ENCODE measurements around the gene DGCR8.
"Not testable (repeated sequence)": the region's sequence is repeated elsewhere in the genome, so short reads cannot be mapped to it uniquely, and the experiment has no call there.

Gene DGCR8

DNA sequence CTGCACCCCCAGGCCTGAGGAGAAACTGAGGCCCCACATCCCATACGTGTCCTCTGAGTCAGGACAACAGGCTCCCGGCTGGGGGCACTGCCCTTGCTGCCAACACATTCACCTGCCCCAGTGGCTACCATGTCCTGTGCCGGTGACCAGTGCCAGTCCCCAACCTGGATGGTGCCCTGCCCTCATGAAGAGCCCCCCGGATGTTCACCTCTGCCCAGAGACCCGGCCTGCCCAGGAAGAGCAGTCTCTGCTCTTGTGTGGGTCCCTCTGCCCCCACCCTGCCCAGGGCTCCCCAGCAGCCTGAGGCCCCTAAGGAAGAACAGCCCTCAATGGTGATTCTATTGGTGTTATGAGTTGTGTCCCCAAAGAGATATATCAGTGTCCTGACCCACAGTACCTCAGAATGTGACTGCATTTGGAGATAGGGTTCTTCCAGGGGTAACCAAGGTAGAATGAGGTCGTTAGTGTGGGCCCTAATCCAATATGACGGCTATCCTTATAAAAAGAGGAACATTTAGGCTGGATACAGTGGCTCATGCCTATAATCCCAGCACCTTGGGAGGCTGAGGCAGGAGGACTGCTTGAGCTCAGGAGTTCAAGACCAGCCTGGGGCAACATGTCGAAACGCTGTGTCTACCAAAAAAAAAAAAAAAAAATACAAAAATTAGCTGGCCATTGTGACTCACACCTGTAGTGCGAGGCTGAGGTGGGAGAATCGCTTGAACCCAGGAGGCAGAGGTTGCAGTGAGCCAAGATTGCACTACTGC is 13.2 kb upstream of the DGCR8 start:
- no peak for DNase-seq (ENCODE audit: low read depth)

DNA sequence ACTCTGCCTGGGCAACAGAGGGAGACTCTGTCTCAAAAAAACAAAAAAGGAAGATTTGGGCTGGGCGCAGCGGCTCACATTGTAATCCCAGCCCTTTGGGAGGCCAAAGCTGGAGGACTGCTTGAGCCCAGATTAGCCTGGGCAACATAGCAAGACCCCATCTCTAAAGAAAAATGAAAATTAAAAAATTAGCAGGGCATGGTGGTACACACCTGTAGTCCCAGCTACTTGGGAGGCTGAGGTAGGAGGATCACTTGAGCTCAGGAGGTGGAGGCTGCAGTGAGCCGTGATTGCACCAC is 12.7 kb upstream of the DGCR8 start:
- not testable (repeated sequence) for DNase-seq (ENCODE audit: low read depth)

DNA sequence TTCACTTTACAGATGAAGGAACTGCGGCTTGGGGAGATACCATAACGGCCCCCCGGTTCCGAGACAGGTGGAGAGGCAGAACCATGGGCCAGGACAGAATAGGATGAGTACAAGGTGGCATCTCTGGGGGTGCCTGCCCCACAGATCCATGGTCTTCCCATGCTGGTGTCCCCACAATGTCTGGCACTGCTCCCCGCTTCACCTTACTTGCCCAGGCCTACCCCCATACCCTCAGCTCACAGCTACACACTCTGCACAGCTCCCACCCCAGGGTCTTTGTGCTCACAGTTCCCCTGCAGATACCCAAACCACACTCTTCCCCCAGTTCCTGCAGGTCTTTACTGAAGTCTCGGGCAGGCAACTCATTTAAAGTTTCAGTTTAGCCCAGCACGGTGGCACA is 11.4 kb upstream of the DGCR8 start:
- DNase-seq (ENCODE audit: low read depth): no peak

DNA sequence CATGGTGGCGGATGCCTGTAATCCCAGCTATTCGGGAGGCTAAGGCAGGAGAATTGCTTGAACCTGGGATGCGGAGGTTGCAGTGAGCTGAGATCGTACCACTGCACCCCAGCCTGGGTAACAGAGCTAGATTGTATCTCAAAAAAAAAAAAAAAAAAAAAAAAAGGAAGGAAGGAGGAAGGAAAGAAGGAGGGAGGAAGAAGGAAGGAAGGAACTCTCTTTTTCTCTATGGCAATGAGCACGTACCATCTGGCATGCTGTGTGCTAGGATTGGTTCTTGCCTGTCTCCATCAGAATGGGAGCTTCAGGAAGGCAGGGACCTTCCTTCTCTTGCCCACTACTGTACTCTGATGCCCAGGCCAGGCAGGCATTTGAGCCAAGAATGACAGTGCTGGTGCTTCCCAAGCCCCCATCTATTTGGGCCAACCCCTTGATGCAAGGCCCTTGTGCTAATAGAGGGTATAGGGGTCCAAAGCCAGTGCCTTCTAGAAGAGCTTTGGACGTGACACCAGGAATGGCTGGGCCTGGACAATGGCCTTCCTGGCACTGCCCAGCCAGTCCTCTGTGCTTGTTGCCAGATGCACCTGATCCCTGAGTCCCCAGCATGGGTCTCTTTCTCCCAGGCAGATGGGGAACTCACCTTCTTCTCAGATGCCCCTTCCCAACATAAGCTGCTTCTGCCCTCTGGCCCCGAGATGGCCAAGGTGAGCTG is 10.6 kb upstream of the DGCR8 start:
- DNase-seq (ENCODE audit: low read depth): no peak

DNA sequence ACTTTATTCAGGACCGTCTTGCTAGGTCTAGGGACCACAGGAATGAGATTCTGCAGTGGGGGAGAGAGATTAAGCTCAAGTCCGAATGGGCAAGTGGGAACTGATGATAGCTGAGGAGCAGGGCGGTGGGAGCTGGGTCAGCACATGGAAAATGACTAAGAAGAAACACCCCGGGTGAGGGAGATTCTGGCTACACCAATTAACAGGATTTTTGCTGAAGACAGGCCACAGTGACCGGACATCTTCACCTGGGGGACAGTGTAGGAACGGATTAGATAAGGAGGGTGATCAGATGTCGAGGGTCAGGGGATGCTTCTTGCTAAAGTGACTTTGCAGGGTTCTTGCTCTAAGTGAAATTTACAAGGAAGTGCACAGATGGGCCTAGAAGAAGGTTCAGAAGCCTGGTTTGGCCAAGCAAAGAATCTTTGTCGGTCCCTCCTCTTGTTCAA is 8.5 kb upstream of the DGCR8 start:
- no peak for DNase-seq (ENCODE audit: low read depth)

DNA sequence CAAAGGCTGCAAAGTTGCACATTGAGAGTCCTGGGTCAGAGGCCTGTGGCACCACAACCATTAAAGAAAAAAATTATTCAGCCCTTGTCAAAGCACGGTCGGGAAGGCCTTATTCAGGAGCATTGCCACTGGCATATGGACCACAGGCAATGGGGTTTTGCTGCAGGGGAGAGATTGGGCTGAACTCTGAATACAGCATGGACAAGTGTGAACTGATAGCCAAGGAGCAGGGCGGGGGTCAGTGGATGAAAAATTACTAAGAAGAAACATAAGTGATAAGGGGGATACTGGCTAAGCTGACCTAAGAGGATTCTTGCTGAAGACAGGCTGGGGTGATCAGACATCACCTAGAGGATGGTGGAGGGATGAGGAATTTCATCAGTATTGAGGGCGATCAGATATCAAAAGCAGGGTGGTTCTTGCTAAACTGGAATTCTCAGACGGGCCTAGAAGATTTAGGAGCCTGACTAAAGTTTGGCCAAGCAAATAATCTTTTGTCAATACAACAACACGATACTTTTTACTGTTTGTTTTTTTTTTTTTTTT is 3.3 kb upstream of the DGCR8 start:
- DNase-seq (ENCODE audit: low read depth): no peak

DNA sequence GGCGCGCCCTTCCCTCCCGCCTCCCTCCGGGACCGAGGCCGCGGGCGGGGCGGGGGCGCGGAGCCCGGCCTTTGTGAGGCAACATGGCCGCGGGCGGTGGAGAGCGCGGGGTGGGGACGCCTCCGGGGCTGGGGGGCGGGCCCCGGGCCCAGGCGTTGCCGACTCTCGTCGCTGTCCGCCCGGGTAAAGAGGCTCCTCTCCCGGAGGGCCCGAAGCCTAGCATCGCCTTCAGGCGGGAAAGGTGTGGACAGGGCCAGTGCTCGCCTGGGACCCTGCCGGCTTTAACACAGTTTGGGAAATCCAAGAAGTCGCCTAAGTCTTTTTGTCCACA is 369 bp downstream of the DGCR8 start:
- DNase-seq (ENCODE audit: low read depth): no peak

DNA sequence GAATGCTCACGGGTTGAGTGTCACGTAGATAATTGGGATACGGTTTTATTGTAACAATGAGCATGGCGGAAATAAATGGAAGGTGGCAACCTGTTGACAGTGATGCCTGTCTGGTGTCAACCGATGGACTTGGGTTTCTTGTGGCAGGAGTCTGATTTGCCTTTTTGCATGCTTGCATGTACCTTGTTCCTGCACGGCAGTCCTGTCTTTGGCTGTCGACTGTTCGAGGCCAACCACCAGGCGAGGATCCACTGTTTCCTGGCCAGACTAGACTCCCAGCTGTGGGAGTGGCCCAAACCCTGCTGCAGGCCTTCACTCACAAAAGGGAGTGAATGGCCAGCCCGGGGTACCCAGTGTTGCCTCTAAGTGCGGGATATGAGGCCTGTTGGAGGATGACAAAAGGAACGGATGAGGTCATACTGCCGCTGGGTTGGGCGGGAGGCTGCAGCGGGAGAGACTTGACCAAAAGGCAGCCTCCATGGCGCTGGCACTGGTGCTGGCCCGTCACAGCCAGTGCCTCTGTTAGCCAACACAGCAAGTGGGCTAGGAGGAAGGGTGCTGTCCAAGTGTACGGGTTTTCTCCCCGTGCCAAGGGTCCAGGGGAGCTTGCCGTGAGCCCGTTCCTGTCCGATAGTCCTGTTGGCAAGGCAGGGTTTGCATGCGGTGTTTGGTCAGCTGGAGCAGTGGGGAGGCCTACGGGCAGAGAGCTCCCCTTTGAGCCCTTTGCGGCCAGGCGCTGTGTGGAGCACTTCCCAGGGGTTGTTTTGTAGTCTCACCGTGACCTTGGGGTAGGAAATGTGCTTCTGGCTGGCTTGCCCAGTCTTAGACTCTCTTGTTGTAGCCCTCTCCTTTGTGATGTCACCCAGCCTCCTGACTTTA is 974 bp downstream of the DGCR8 start:
- DNase-seq (ENCODE audit: low read depth): no peak

DNA sequence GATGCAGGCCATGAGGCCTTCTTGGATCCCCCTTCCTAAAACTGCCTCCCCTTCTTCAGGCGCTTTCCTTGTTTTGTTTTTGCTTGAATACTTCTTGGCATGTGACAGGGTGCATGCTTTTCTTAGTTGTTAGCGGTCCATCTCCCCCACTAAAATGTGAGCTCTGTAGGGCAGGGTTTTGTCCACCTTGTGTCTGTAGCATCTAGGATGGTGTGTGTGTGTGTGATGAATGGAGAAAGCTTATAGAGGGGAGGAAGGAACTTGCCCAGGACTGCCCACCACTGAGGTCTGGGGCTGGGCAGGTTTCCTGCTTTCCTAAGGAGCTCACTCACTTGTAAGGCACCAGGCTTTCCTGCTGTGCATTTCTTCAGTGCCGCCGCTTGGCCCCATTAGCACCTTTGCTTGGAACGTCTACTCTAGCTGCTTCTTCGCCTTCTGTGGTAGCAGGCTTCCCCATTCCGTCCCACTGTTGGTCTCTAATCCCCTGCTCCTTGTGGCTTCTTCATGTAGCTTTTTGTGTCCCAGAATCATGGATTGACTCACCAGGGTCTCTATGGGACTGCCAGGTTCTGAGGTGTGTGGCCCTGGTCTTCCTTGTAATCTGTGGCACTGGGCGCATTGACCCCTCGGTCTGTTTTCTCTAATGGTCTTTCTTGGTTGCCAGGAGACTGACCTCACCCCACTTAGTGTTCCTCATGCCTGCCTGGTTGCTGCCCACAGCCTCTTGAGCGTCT is 3.3 kb downstream of the DGCR8 start:
- no peak for DNase-seq (ENCODE audit: low read depth)

DNA sequence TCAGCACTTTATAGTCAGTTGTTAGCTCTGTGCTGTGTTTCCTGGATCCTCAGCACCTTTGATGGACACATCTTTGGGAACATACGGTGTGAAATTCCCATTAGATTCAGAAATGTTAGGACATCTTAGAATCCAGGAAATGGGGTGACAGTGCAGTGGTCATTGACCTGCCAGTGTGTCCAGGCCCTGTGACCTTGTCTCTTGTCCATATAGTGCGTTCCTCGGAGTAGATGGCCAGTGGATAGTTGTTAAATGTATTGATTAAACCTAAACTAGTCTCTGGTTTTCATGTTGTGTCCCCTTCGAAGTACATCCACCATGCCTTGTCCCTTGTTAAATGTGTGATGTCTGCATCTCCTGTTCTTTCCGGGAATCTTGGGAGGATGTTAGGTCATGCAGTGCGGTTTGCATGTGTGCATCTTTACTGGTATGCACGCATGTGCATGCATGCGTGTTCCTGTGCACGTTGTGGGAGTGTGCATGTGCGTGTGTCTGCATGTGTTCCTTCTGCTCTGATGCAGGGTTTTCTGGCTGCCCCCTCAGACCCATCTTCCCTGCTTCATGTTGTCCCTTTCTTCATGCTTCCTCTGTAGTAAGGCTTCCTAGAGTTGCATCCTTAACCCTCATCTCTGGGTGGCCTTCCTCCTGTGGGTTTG is 4.0 kb downstream of the DGCR8 start:
- DNase-seq (ENCODE audit: low read depth): no peak

DNA sequence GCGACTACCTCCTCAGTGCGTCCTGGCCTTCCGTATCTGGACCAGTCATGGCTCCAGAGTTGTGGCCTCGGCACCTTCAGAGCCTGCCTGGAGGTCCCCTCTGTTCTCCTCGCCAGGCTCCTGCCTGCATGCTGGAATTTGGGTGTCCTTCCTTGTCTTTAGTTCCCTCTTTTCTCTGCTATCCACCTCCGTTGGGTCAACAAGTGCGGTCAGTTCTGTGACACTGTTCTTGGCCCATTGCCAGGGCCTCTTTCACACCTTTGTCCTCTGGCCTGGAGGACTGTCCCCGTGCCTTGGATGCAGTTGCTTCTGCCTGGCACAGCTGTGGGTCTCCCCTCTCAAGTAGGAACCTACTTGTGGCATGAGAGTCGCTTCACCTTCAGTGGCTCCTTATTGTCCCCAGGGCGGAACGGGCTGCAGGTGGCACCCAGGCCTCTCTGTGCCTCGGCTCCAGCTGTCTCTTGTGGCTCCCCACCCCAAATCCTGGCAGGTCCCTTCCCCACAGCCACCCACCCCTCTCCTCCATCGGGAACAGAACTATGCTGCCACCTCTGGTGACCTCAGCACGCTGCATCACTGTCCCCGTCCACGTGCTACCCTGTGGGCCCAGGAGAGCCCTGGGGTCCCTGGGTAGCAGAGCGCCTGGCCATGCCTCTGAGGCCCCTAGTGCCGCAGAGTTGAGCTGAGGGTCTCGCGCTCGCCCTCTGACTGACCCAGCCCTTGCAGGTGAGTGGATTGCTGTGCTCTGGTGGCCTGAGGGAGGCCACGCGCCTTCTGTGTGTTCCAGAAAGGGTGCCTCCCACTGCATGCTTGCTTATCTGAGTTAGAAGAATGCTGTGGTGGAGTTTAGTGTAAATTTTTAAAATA is 4.7 kb downstream of the DGCR8 start:
- DNase-seq (ENCODE audit: low read depth): no peak

DNA sequence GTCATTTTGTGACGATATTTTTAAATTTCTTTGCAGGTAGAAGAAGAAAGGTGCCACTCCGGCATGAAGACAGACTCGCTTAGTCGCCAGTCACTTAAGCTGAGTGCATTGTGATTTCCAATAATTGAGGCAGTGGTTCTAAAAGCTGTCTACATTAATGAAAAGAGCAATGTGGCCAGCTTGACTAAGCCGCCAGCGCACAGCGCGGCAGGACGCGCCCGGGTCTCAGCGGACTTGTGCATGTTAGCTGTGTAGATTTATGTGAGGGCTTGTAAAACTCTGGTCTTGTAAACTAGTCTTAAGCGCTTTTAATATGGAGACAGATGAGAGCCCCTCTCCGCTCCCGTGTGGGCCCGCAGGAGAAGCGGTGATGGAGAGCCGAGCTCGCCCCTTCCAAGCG is 5.6 kb downstream of the DGCR8 start:
- no peak for DNase-seq (ENCODE audit: low read depth)

DNA sequence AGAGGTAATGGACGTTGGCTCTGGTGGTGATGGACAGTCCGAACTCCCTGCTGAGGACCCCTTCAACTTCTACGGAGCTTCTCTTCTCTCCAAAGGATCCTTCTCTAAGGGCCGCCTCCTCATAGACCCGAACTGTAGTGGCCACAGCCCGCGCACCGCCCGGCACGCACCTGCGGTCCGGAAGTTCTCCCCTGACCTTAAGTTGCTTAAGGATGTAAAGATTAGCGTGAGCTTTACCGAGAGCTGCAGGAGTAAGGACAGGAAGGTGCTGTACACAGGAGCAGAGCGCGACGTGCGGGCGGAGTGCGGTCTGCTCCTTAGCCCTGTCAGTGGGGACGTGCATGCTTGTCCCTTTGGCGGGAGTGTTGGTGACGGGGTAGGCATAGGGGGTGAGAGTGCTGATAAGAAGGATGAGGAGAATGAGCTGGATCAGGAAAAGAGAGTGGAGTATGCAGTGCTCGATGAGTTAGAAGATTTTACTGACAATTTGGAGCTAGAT is 6.1 kb downstream of the DGCR8 start:
- no peak for DNase-seq (ENCODE audit: low read depth)

DNA sequence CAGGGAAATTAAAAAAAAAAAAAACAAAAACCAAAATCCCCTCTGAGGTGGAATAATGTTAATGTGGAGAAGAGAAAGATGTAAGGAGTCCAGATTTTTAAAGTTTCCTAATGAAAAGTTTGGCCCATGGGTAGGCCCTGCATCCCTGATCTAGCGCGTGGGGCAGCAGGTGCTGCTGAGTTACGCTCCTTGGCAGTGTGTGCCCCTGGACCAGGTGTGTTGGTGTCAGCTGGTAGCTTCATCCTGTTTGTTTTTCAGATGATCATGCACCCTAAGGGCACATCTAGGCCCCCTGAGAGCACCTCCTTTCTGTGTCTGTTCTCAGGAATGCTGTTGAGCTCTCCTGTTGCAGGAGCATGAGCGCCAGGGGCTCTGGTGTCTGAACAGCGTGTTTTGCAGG is 6.7 kb downstream of the DGCR8 start:
- DNase-seq (ENCODE audit: low read depth): no peak

DNA sequence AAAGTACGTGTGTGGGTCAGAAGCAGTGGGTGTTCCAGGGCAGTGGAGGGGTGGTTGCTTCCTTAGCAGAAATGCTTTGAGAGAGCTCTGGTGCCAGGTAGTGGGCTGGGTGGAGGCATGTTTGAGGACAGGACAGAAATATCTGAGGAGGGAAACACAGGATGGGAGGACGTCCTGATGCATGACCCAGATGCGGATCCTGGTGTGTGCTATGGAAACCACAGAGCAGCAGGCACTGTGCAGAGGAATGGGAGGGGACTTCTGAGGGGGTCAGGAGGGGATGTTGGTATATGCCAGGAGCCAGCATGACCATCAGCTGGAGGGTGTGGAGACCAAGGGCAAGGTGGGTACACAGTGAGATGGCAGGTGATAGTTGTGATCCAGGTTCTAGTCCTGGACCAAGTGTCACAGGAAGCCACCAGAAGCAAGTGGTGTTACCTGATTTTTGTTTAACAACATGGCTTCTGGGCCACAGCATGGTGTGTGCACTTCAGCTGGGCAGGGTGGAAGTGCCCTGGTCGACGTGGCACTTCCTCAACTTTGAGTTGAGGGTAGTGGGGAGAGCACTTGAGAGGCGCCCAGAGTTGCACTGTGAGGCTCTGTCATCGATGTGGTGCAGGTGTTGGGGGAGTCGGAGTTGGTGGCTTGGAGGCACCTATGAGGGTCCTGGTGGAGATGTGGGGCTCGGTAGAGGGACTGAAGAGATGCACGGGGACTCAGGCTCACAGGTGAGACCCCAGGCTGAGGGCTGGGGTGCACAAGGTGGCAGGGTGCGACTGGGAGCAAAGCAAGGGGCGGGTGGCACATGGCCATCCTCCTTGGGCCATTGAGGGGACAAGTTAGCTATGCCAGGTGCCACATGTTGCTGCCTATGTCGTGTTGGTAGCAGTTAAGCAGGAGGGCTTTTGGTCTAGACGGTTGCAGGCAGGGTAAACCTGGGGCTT is 7.5 kb downstream of the DGCR8 start:
- no peak for DNase-seq (ENCODE audit: low read depth)

DNA sequence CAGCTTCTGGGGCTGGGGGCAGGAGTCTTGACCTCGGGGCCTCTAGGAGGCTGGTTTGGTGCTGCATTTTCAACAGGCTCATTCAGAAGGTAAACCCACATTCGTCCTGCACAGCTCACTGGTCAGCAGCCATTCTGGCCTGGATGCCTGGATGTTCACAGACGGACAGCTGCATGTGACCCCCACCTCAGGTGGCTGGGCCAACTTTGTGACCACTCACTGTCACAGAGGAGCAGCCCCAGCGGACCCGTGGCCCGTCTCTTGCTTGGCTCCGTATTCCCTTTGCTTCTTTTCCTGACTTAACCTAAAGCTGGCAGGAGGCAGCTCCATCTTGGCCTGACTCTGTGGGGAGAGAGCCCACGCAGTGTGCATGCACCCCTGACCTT is 8.2 kb downstream of the DGCR8 start:
- no peak for DNase-seq (ENCODE audit: low read depth)

DNA sequence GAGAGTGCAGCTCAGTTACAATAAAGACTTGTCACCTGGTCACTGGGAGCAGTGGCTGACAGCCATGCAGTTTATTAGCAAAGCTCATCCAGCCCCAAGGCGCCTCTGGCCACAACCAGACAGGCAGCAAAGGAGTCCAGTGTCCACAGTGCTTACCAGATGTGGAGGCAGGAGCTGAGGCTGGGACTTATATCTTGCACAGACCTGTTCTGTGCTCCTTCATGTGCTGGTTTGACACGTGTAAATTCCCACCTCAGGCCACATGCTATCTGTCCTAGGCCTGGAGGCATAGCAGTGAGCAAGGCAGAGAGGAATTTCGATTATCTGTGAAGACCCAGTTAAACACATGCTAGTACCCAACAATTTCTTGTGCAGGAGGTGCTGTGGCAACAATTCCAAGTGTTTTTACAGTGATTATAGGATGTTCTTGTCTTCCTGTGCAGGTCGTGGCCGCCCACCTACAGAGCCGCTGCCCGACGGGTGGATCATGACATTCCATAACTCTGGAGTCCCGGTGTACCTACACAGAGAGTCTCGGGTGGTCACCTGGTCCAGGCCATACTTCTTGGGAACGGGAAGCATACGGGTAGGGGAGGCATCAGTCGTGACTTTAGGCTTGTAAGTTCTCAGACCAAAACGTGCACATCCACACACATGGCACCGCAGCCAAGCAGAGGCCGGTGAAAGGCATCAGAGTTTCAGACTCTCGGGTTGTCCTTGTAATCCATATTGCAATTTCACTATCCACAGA is 9.4 kb downstream of the DGCR8 start:
- DNase-seq (ENCODE audit: low read depth): no peak

DNA sequence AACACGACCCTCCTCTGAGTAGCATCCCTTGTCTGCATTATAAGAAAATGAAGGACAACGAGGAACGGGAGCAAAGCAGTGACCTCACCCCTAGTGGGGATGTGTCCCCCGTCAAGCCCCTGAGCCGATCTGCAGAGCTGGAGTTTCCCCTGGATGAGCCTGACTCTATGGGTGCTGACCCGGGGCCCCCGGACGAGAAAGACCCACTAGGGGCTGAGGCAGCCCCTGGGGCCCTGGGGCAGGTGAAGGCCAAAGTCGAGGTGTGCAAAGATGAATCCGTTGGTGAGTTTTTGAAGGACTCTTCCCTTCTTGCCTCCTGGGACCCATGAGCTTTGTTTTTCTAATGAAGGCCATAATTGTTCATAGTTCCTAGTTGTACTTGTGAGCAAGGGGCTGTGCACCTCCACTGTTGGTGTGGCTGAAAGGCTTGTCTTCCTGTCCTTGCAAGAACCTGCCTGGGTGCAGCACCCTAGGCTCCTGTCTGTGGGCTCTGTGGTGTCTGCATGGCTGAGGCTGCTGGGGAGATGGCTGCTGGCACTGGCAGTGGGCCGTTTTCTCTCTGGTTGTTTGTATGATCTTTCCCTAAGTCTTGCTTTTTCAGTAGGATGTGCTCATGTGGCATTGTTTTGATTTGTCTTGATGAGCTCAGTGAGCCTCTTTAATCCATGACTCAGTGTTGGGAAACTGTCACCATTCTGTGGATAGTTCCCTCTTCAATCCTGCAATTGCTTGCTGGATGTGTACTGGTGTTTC is 10.1 kb downstream of the DGCR8 start:
- DNase-seq (ENCODE audit: low read depth): peak; percentile 19
